ENCODE data around the gene FARP1.
"Not testable (repeated sequence)": the region's sequence is repeated elsewhere in the genome, so short reads cannot be mapped to it uniquely, and the experiment has no call there.

The FARP1 gene

GRCh38 chr13:98406427-98406826 lies 263.5 kb downstream of the FARP1 start:
- no peak for DNase-seq

DNA sequence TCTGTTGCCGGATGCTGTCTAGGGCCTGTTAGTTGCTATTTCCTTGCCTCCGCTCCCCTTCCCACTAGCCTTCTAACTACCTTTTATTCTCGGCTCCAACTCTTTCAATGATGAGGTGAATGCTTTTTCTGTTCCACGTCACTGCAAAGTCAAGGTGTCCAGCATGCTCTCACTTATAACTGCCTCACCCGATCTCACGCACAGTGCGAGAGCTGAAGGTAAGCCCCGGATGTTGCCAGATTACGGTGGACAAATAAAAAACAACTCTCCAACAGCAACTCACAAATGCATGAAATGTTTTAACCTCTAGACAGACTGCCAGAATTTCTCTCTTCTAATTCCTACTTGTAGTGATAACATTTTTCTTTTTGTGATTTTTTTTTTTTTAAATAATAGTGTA lies 264.1 kb downstream of the FARP1 start:
- DNase-seq, result no peak

DNA sequence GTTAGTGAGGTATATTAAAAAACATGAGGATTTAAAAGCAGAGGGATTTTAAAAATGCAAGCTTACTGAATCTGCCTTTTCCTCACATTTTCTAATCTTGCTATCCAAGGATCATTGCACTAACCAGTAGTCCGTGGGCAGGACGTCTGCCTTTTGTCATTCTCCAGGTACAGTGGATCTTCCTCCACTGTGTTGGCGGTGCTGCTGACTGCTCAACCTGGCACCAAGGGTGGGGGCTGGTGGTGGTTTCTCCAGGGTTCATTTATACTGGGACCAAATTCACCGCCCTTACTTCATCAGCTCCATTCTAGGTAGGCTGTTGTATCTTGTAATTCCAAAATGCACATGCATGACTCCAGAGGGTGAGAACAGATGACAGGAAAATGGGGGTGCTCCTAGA lies 264.7 kb downstream of the FARP1 start:
- DNase-seq, result no peak

- no peak for DNase-seq
These were observed 266.4 kb downstream of the FARP1 start for GRCh38 chr13:98409281-98409680.

- DNase-seq, result no peak
These were observed 267.7 kb downstream of the FARP1 start for GRCh38 chr13:98410612-98411011.

DNA sequence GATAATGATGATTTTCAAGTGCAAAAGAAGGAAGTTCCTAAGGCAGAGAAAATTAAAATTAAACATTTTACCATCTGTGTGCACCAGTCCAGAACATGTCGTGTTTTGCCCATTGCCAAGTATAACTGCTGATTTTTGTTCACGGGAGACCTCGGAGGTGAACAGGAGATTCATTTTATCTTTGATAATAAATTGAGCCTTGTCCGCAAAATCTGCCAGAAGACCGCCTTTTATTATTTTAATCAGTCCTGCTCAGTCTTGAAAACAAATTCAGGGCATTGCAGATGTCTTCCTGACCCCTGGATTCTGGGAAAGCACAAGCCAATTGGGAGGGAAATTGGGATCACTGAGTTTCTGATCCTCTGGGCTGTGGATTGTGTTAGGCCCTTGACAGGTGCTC lies 268.1 kb downstream of the FARP1 start:
- no peak for DNase-seq

- no peak for DNase-seq
These were observed 268.8 kb downstream of the FARP1 start for GRCh38 chr13:98411617-98412265.

DNA sequence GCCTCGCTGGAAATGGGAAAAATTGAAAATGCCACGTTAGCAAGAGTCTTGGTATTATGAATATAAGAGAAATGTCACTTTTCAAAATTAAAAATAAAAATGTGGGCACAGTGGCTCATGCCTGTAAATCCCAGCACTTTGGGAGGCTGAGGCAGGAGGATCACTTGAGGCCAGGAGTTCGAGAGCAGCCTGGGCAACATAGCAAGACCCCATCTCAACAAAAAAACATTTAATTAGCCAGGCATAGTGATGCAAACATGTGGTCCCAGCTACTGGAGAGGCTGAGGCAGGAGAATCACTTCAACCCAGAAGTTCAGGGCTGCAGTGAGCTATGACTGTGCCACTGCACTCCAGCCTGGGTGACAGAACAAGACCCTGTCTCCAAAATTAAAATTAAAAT lies 270.4 kb downstream of the FARP1 start:
- DNase-seq, result not testable (repeated sequence)

DNA sequence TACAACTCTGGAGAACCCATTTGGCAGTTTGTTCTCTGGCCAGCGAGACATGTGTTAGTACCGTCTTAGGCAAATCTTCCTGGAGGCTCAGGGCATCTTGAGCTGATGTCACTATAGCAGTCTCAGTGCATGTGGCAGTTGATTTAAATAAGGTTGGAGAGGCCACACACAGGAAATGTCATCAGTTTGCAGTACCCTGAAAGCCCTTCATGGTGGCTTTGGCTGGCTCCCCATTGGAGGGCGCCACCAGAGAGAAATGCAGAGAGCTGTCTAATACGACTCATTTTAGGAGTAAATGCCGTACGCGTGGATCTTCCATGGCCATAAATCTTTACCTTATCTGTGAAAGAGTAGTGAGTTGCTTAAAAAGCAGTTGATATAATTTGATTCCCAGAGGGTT lies 270.9 kb downstream of the FARP1 start:
- DNase-seq, result no peak

- no peak for DNase-seq
These were observed 272.6 kb downstream of the FARP1 start for GRCh38 chr13:98415326-98416070.

DNA sequence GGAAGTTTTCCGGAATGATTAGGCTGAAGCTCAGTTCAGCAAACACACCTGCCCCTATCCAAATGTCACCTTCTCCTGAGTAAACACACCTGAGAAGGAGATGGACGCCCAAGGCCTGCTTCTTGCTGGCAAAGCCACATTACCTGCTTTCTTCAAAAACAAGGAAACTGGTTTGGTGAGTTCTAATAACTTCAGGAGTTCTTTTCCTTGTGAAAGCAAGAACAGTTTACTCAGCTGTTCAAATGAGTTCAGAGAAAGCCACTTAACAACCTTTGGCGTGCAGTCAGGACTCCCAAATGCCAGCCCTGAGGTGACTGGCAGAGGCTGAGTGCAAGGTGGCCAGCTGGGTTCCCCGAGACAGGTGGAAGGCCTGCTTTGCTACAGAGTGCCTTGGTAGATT lies 273.5 kb downstream of the FARP1 start:
- no peak for DNase-seq

DNA sequence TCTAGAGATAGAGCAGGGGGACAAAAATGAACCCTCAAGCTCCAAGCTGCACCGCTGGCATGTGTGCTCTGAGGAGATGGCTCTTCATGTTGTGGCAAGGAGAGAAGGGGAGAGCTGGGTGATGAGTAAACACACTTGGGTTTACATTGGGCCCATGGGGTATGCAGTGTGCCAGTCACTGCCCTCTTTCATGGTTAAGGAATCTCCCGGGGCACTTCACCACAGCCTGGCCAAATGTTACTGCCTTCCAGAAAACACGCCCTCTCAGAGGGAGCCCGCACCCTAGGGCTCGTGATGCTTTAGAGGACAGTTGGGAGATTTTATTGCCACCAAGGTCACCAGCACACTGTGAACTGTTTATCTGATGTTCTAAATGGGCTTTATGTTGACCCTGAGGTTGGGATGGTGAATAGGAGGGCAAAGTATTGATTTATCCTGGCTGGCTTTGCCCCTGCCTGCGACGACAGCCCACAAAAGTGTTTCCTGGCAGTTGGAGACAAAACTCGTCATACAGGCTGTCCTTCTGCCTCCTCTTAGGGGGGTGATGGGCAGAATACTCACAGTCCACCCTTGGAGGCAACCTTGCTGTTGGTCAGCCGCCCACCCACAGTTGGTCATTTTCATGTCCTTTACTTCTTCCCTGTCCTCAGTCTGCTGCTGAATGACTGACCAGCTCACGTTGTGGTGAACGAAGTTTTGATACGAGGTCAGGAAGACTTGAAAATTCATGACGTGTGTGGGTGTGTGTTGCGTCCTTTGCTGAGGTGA lies 277.1 kb downstream of the FARP1 start:
- no peak for DNase-seq

DNA sequence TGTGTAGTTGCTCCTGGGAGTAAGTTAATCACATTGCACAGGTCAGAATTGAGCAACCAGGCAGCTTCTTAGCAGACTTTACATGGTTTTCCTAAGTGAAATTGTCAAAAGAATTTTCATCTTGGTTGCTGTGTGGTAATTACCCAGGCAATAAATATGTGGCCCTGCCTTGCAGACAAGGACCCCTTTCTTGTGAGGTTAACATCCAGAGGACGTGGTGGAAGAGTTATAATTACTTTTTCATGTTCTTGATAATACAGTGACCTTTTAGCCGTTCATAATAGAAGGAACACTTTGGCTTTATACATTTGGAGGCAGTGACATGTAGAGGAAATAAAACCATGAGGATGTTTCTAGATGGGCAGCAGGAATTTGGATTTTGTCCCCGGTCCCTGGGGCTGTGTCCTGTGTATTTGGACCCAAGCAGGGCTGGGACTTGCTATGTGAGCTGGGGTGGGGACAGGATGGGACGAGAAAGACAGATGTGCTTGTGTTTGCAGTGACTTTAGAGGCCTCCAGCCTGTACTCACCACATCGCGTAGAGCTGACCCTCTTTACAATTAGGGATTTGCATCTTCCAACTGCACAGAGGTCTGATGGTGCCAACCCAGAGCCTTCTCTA lies 277.8 kb downstream of the FARP1 start:
- DNase-seq, result no peak

GRCh38 chr13:98422046-98422445 lies 279.2 kb downstream of the FARP1 start:
- DNase-seq, result no peak

DNA sequence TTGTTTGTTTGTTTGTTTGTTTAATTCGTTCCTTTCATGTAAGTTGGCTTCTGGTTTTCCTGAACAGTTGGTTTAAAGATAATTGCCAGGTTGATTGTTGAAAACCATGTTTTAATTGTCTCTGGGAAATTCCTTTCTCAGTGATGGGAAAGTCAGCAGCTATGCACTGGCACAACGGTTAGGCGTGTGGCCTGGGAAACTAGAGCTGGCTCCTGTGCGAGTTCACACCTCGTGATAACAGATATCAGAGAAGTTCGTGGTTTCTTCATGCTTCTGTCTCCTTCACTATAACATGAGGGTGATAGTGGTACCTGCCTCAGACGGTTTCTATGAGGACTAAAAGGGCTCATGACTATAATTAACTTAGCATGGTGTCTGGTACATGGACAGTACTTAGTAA lies 280.5 kb downstream of the FARP1 start:
- DNase-seq, result no peak

- no peak for DNase-seq
These were observed 284.6 kb downstream of the FARP1 start for GRCh38 chr13:98427331-98427995.

GRCh38 chr13:98428256-98428966 lies 285.5 kb downstream of the FARP1 start:
- DNase-seq, result no peak

- no peak for DNase-seq
These were observed 286.2 kb downstream of the FARP1 start for GRCh38 chr13:98429081-98429480.

DNA sequence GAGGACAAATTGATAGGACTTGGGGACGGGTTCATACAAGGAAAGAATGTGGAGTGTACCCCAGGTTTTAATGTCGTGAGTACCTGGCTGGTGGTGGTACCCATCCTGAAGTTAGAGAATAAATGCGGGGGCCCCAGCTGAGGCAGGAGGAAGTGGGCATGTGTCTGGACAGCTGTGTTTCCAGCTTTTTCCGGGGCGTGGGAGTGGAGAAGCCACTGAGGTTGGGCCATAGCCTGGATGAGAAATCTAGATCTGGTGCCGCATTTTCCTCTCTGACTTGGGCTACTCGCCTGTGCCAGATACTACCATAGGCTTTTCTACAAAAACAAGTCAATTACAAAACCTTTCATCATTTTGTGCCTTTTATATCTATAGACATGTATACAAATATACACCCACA lies 286.6 kb downstream of the FARP1 start:
- DNase-seq, result no peak

GRCh38 chr13:98429977-98430736 lies 287.3 kb downstream of the FARP1 start:
- DNase-seq, result no peak

DNA sequence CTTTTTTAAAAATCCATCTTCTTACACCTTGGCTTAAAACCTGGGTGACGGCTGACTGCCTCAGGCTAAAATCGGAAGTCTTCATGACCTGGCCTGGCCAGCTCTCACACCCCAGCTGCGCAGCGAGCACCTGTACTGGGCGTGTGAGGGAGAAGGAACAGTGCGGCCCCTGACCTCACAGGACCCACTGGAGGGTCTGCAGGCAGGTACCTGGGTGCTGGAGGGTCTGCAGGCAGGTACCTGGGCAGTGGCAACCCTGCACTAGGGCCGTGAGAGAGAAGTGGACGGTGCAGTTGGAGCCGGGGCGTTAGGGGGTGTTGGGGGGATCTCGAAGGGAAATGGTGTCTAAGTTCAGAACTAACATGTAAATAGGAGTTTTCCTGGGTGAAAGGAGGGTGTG lies 289.7 kb downstream of the FARP1 start:
- DNase-seq, result no peak

- no peak for DNase-seq
These were observed 290.8 kb downstream of the FARP1 start for GRCh38 chr13:98433654-98434053.

All from SW 1271 (cell line).